ENCODE results near the gene CD96. TPM values are rescaled to one million over a fixed set of nuclear protein-coding genes. Genes with fewer than 3 reads are reported as not detected.

Gene CD96
- total RNA-seq, 2 donors from 2014 or later: 3.3 to 4.3 TPM

DNA sequence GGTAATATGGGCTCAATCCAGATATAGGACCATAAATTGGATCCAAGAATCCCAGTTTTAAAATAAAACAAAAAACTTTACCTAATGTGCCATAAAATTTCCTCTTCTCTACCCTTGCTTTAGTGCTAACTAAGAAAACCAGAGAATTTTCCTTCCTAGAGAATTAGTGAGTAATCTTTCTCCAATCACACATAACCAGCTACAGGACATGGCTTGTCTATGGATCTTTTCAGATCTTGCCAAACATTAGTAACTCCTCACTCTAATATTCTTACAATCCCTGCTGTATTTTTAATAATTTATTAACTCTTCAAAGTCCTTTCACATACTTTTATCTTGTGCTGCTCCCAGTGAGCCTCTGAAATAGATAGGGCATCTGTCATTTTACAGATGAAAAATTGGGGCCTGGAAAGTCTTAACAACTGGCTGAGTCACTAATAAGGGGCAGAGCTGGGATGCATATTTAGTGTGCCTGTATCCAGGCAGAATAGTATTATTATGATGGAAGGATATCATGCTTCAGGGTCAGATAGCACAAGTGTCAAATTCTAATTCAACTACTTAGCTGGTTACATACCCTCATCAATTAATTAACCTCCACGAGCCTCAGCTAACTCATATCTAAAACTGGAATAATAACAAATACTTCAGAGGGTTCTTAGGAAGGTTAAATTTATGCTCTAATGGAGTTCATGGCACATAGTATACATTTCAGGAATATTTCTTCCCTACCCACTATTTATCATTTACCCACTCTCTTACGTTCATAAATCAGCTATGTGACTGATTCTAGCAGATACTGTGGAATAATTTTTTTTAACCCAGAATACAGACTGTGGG lies 47.5 kb downstream of the CD96 start:
- DNase-seq: no peak
- intact Hi-C loops (cut with DNase I, micrococcal nuclease): no loop called here
- ATAC-seq: no peak

DNA sequence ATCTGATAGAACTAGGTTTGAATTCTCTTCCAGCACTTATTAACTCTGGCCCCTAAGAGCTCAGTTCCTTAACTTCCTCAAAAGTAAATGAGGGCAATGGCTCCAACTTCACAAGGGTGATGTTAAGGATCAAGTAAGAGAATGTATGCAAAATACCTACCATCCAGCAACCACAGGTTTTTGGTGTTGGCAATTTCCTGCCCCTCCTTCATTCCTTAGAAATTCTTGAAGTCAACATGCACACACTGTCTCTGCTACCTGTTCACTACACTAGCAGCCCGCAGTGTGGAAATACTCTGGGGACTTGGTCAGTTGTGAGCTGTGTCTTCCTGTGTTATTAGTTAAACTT lies 48.1 kb downstream of the CD96 start:
- ATAC-seq (no peak), DNase-seq (no peak)
- intact Hi-C loops (cut with DNase I, micrococcal nuclease): no loop called here

DNA sequence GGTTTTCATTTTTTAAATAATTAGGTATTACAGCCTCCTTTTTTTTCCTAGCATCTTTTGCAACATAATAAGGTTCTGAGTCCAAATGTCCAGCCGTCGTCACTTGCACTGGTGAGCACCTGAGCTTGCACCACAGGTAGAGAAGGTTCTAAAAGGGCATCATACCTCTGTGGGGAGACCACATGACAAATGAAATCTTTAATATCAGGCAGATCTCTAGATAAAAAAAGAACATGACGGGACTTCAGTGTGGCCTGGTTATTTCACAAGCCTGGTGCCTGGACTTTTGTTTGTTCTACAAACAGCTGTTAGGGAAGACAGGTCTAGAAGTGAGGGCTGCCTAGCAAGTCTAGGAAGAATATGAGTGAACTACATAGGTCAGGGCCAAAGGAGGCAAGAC lies 49.6 kb downstream of the CD96 start:
- ATAC-seq (no peak), DNase-seq (no peak)
- intact Hi-C loops (cut with DNase I, micrococcal nuclease): no loop called here

DNA sequence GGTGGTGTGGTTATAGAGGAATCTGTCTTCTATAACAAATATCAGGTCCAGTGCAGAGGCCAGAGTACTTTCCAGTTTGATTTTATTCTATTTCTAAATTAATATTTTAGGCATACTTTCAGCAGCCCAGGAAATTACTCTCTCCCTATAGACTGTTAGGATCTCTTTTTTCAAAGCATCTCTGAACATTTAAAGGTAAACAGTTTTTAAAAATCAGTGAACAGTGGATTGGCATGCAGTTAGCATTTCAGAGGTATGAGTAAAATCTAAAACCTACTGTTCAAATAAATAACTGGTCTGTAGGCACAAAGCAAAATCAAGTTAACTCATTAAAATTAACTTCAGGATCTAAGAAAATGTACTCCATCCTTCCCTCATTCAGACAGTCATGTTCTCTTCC lies 50.1 kb downstream of the CD96 start:
- ATAC-seq: no peak
- no peak for DNase-seq
- intact Hi-C loops (cut with DNase I, micrococcal nuclease): no loop called here

DNA sequence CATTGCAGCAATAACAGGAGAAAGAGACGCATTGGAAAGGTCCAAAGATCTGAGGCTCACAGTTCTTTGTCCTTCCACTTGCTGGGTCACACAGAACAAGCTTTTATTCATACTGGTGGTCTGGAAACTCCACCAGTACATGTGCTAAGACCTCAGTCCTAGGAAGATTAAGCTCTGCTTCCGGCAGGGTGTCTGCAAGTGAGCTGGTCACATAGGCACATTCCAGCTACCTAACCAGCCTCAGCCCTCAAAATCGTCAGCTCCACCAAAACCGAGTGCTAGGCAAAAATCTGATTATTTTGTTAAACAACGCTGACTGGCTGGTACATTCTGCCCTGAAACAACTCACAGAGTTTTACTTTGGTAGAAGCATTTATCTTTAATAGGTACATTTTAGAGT lies 50.9 kb downstream of the CD96 start:
- DNase-seq (no peak), ATAC-seq (no peak)
- intact Hi-C loops (cut with DNase I, micrococcal nuclease): no loop called here

DNA sequence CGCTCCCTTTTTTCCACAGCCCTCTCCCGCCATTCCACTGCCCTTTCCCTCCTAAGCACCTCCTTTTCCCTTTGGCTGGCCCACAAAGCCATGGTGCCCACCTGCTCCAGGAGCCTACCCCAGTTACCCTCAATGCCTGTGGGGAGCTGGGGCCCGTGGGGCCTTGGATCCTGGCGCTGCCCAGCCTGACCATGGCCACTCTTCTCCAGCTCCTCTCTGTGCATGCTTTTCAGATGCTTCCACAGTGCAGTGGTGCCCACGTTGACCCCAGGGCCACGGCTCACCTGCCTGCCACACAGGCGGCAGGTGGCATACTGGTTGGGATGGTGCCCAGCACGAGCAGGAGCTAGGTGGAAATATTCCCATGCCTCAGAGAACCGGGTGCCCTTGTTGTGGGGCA lies 51.7 kb downstream of the CD96 start:
- DNase-seq (no peak), ATAC-seq (no peak)
- intact Hi-C loops (cut with DNase I, micrococcal nuclease): no loop called here

DNA sequence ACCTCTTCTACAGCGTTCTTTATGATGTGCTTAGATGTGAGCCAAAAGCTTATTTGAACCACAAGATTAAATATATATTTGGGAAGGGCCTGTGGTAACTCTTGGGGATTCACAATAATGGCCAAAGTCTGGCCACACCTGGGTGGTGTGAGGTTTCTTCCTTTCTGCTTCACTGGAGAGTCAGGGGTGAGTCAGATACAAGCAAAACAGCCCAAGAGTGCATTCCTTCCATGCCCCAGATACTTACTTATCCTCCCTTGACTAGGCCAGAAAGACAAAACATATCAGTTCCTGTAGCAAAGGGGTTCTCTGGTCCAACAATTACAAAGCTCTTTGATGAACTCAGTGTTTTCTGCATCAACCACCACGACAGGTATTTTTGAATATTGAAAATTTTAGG lies 52.2 kb downstream of the CD96 start:
- intact Hi-C loops (cut with DNase I, micrococcal nuclease): no loop called here
- ATAC-seq: no peak
- DNase-seq: no peak

DNA sequence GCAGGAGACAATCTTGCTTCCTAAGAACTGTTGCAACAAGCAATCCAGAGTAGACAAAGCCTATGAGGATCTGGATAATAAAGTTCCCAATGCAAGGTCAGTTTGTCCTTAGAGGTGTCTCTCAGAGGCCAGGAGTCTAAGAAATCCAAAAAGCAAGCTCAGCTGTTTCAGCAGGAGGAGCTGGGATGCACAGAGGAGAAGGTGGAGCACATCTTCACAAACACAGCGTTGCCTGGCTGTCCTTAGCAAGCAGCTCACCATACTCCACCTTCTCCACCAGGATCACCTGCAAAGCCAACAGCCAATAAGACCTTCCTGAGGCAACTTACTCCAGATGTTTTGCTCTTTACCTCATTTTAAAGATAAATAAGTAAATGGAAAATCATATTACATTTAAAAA lies 52.8 kb downstream of the CD96 start:
- ATAC-seq (no peak), DNase-seq (no peak)
- intact Hi-C loops (cut with DNase I, micrococcal nuclease): no loop called here

DNA sequence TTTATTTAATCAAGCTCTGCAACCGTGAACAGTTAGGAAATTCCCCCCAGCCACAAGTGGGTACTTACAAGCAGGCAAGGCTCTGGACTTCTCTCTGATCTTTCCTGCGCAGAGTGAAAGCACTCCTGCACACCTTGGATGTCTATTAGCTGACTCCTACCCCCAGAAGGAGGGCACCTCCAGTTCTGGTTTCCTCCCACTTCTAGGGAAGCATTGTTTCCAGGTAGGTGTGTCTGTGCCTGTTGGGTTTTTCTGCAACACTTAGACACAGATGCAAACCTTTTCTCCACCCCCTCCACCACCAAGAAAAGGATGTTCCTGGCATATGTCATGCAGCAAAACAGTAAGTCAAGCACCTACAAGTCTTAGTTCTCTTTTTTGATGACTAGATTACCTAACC lies 53.2 kb downstream of the CD96 start, which contains the start of gene ZBED2:
ZBED2 (minus strand) TSS at position 115 of the 400 bp plus-strand sequence. CDS start 1,145 bp downstream, outside the sequence.
- DNase-seq: no peak
- no peak for ATAC-seq
- intact Hi-C loops (cut with DNase I, micrococcal nuclease): no loop called here

DNA sequence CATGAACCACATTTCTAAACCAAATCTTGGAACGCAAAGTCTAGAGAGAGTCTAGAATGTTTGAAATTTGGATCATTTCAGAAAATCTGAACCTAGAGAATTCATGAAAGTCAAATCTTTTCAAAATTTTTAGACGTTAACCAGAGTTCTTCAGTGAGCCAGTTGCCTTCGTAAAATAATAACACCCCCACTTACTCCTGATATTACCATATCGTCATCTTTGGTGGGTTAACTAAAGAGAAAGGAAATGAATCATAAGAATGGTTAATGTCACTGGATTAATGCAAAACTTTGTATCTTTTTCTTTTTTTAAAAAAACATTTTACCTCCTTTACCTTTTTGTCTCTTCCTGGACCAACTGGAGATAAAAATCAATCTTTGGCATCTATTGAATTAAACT lies 54.3 kb downstream of the CD96 start:
- DNase-seq: no peak
- intact Hi-C loops (cut with DNase I, micrococcal nuclease): no loop called here
- ATAC-seq: no peak

DNA sequence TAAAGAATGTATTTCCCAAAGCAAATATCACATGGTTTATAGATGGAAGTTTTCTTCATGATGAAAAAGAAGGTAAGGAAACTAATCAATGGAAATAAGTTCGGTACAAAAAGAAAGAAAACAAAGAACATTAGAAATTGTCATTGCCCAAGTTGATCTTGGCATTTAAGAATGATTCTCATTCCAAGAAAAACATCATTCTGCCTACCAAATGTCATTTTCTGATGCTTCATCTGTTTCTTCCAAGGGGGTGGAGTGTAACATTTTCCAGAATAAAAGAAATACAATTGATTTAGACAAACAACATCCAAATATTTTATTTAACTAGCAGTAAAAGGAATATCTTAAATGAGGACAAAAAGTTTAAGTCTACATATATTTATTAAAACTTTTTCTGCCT lies 56.1 kb downstream of the CD96 start:
- intact Hi-C loops (cut with DNase I, micrococcal nuclease): no loop called here
- ATAC-seq (no peak), DNase-seq (no peak)

DNA sequence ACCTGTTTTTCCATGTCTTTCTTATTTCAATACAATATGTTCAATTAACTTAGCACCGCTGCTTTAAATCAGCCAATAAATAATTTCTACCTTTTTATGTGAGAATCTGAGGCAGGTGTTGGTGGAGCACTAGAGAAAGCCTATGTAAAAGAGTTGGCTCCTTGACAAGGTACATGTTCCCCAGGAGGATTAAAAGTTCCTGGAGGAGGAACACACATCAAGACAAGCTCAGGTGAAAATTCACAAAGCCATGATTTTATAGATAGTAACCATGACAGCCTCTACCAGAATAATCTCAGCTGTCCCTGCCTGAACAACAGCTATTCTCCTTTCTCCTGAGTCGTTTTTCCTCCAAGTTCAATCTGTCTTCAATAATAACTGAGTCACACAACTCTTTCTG lies 56.6 kb downstream of the CD96 start:
- intact Hi-C loops (cut with DNase I, micrococcal nuclease): no loop called here
- DNase-seq (no peak), ATAC-seq (no peak)

DNA sequence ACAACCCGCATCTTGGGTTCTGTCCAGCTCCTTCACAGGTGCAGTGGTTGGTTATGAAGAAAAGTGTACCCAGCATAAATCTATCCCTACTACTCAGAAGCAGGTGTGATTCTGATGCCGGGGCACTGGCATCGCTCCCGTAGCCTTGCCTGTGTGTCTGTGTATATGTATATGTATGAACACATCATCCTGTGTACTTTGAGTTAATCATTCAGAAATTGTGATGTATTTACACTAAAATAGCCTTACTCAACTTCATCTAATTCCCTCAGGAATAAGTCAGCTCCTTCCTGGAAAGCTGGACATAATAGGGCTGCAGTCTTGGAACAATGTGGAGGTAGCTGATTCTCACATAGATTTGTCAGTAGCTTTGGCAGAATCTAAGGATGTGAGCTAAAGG lies 59.8 kb downstream of the CD96 start:
- no peak for DNase-seq
- ATAC-seq: no peak
- intact Hi-C loops (cut with DNase I, micrococcal nuclease): no loop called here

DNA sequence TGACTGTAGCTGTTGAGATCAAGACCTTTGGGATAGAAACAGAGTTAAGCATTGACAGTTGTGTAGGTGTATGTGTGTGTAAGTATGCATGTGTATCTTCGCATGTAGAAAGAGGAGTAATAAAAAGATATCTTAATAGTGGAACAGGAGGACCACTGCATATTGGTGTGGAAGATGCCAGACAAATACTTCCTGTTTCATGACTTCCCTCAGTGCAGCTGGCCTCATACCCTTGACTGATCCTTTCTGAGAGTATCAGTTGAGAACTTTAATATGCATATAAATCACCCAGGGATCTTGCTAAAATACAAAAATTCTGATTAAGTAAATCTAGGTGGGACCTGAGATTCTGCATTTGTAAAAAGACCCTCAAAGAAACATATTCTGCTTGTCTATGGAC lies 61.7 kb downstream of the CD96 start:
- intact Hi-C loops (cut with DNase I, micrococcal nuclease): no loop called here
- DNase-seq (no peak), ATAC-seq (no peak)

DNA sequence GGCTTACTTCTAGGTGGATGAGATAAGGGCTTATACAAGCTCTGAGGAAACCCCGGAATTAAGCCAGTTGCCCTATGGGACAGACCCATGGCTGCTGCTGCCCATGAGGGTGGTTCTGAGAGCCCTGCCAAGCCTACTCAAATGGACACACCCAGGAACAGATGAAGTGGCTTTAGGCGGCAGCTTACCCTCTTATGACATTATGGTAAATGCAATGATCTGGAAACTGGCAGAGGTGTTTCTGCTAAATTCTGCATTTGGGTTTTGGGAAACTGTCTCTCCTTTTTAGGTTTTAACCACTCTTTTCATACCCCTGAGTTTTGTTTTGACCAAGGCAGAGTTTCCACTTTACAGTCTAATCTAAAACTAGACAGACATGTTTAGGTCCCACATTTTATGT lies 62.1 kb downstream of the CD96 start:
- ATAC-seq (no peak), DNase-seq (no peak)
- intact Hi-C loops (cut with DNase I, micrococcal nuclease): no loop called here

DNA sequence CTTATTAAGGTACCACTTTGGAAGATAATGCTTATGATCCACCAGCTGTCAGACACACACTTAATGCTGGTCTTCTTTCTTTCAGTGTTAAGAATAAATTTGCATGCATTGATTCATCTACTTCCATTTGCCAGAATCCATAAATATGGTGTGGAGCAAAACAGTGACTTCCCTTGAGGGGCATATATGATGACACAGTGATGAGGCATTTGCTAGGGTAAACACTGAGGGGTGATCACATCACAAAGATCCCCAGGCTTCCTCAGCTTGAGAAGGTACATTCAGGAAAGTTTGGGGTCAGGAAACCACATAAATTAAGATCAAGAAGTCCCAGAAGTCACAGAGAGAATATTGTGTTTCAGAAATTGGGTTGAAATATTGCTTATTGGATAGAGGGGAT lies 63.0 kb downstream of the CD96 start:
- ATAC-seq (no peak), DNase-seq (no peak)
- intact Hi-C loops (cut with DNase I, micrococcal nuclease): no loop called here

DNA sequence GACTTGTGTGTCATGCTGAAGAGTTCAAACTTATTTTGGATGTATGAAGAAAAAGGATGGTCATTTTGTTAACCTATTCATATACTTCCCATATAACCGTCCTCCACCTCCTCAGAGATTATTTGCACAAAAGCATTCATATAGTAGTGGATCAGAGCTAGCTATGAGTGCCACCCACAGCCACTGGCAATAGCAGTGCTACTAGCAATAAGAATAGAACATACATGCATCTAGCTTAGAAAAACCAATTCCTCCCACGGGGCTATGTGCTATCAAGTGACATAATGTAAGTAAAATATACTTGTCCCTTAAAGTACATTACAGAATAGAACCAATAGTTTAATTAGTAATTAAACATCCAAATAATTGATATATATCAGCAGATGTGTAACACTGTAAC lies 63.5 kb downstream of the CD96 start:
- DNase-seq: no peak
- no peak for ATAC-seq
- intact Hi-C loops (cut with DNase I, micrococcal nuclease): no loop called here

DNA sequence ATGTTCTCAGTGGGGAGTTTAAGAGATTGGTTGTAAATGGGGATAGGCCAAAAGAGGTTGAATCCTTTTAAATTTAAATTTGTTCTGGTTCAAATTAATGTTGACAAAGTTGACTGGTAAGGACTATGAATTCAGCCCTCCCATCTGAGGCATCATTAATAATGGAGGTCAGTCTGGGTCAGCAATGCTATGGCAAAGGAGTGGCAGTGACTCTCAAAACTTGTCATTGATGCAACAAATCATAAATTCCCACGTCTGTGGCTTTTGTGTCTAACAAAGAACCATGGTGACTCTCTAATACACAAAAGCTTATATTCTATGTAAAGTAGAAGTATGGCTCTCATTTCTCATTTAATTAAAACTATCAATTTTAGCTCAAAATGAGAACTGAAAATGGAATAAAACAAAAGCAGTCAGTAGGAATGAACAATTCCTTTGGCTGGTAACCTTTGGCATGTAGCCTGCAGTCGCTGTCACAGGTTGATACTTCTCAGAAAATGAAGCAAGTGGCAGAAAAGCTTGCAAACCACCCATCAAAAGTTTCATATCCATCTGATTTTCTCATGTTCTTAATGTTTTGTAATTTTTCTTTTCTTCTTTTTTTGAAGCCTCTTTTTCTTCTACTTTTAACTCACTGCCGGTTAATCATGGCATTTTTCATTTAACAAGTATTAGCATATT lies 65.4 kb downstream of the CD96 start:
- no peak for DNase-seq
- intact Hi-C loops (cut with DNase I, micrococcal nuclease): no loop called here
- ATAC-seq: no peak

DNA sequence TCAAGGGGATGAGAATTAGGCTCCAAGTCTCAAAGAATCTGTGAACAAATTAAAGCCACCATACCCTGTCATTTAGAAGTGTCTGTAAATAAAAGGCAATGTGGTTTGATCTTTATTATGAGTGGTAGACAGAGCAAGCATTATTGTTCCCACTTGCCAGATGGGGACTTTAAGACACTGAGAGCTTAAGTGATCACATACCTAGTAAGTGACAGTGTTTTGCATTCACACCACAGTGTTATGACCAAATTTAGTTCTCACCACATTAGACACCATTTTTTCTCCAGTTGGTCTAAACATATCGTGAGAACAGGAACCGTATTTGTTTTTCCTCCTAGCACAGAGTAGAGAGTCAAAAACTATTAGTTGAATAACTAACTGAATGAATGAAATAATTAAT lies 66.4 kb downstream of the CD96 start:
- no peak for DNase-seq
- intact Hi-C loops (cut with DNase I, micrococcal nuclease): no loop called here
- ATAC-seq: no peak

DNA sequence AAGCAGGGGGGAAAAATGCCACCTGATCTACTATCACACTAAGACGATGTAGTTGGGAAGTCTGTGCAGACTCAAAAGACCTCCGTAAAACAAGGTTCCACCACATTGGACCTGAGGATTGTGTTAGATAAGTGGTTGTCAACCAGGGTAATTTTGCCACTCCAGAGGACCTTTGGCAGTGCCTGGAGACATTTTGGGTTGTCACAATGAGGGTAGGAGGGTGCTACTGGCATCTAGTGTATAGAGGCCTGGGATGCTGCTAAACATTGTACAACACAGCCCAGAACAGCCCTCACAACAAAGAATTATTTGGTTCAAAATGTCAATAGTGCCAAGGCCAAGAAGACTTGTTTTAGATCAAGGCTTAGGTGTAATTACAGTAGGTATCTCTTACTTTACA lies 67.7 kb downstream of the CD96 start:
- intact Hi-C loops (cut with DNase I, micrococcal nuclease): no loop called here
- DNase-seq (no peak), ATAC-seq (no peak)

DNA sequence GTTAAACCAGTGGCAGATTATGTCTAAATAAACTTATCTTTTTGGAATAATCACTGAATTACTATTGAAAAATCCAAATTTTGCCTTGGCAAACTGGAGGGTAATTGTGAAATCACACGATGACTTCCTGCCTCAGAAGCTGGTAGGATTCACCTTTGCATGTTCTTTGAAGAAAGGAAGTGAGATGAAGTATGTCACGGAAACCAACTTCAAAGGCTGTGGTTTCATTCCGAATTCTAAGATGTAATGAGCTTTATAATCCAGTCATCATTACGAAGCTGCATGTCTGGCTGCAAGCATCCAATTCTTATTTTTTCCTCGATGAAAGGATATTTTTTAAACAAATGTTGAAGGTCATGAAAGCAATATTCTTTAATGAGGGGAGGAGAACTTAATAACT lies 68.2 kb downstream of the CD96 start:
- ATAC-seq: no peak

More for the DNA sequence above, 68.2 kb downstream of the CD96 start:
- DNase-seq: no peak
- intact Hi-C loops (cut with DNase I, micrococcal nuclease): no loop called here
